ENCODE measurements around the gene YEATS2.

The YEATS2 gene

DNA sequence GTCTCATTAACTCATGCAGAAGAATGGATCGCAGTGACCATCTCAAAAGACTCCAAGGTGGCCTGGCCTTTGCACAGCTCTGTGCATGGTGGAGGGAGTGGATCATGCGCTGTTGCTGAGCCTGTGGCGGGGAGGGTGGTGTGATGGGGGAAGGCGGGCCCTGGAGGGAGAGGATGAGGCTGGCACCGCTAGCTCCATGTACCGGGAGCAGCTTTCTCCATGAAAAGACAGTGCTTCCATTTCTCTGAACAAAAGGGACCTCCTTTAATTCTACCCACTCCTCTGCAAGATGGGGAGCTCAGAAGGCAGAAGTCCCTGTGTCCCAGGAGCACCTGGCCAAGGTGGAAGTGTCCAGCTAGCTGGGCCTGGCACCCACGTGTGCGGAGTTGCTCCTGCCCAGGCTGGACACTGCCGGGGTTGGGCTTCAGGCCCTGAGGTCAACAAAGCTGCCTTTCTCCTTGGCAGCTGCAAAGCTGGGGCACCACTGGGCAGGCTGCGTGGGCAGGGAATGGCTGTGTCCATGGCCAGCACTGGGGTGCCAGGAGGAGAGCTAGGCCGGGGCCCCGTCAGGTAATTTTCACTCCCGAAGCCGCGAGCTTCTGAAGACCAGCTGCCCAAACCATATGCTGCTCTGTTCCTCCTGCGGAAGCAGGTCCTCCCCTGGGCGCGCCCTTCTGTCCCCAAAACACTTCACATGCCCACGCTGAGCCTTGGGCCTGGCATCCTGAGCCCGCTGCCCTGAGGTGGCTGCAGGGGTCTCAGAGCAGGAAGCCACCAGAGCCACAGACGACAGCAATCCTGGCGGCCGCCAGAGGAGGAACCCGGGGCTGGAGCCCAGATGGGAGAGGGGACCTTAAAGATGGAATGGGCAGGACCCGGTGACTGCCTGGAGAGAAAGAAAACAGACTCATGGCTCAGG, 121.4 kb downstream of the YEATS2 start:
- no peak overlapping the region for H3K4me2 ChIP-seq (ENCODE audit: low read length)
- no peak overlapping the region for H3K9ac ChIP-seq (ENCODE audit: low read length)
- H3K36me3 ChIP-seq (replicated peaks; ENCODE audit: low read depth, low read length), result peaks cover 4% of the 10 kb centered on the region
- H3K27ac ChIP-seq (ENCODE audit: low read length), result no peak overlapping the region
- no peak overlapping the region for H2AFZ ChIP-seq (ENCODE audit: low read depth, low read length)
- no peaks in the 10 kb centered on the region for H3K79me2 ChIP-seq (ENCODE audit: low read length)
- no peaks in the 10 kb centered on the region for H3K27me3 ChIP-seq (ENCODE audit: low read depth, low read length)
- no peaks in the 10 kb centered on the region for H3K9me3 ChIP-seq (ENCODE audit: insufficient read depth, low read length)
- no peak overlapping the region for H3K4me3 ChIP-seq (ENCODE audit: low read length)
- peaks cover 6% of the 10 kb centered on the region; the same call in 1 of the 2 replicates for H4K20me1 ChIP-seq (ENCODE audit: insufficient read depth, low read length)
- H3K4me1 ChIP-seq (ENCODE audit: low read length), result peaks cover 12% of the 10 kb centered on the region
- TF ChIP-seq, protein P1, sequence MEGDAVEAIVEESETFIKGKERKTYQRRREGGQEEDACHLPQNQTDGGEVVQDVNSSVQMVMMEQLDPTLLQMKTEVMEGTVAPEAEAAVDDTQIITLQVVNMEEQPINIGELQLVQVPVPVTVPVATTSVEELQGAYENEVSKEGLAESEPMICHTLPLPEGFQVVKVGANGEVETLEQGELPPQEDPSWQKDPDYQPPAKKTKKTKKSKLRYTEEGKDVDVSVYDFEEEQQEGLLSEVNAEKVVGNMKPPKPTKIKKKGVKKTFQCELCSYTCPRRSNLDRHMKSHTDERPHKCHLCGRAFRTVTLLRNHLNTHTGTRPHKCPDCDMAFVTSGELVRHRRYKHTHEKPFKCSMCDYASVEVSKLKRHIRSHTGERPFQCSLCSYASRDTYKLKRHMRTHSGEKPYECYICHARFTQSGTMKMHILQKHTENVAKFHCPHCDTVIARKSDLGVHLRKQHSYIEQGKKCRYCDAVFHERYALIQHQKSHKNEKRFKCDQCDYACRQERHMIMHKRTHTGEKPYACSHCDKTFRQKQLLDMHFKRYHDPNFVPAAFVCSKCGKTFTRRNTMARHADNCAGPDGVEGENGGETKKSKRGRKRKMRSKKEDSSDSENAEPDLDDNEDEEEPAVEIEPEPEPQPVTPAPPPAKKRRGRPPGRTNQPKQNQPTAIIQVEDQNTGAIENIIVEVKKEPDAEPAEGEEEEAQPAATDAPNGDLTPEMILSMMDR (IDR thresholded peaks at IDR 0.05; ENCODE audit: low read depth, low read length), result no peak
- TF ChIP-seq EZH2phosphoT487 (IDR thresholded peaks at IDR 0.05; ENCODE audit: low read depth), result no peak

DNA sequence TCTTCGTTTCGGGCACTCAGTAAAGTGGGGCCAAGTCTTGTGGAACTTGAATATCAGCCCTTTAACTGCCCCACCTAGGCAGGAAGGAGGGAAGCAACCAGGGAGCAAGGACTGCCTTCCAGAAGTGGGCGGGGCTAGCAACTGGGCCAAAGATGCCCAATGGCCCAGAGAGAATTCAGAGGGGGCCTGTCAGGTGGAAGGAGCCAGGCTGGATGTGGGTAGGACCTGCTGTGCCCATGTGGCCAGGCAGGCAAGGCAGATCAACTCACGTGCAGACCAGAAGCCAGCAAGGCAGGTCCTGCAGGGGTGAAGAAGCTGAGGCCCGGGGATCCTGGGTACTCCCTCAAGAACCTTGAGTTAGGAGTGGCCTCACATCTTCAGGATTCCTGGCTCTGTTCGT, 122.2 kb downstream of the YEATS2 start:
- Histone ChIP-seq H3K4me3 (ENCODE audit: low read length) (no peak overlapping the region), H3K9me3 (ENCODE audit: insufficient read depth, low read length) (no peaks in the 10 kb centered on the region), H3K4me1 (ENCODE audit: low read length) (peaks cover 15% of the 10 kb centered on the region), H3K27me3 (ENCODE audit: low read depth, low read length) (0 out of 2 replicates have a peak, but pooled peaks cover 3% of the 10 kb centered on the region), H3K9ac (ENCODE audit: low read length) (no peak overlapping the region), H3K4me2 (ENCODE audit: low read length) (no peak overlapping the region), H4K20me1 (ENCODE audit: insufficient read depth, low read length) (peaks cover 6% of the 10 kb centered on the region; the same call in 1 of the 2 replicates), H3K36me3 (replicated peaks; ENCODE audit: low read depth, low read length) (peaks cover 4% of the 10 kb centered on the region), H3K27ac (ENCODE audit: low read length) (no peak overlapping the region), H2AFZ (ENCODE audit: low read depth, low read length) (no peak overlapping the region), H3K79me2 (ENCODE audit: low read length) (no peaks in the 10 kb centered on the region)
- TF ChIP-seq, protein P1 (IDR thresholded peaks at IDR 0.05; ENCODE audit: low read depth, low read length), result no peak
- no peak for TF ChIP-seq EZH2phosphoT487 (IDR thresholded peaks at IDR 0.05; ENCODE audit: low read depth)

DNA sequence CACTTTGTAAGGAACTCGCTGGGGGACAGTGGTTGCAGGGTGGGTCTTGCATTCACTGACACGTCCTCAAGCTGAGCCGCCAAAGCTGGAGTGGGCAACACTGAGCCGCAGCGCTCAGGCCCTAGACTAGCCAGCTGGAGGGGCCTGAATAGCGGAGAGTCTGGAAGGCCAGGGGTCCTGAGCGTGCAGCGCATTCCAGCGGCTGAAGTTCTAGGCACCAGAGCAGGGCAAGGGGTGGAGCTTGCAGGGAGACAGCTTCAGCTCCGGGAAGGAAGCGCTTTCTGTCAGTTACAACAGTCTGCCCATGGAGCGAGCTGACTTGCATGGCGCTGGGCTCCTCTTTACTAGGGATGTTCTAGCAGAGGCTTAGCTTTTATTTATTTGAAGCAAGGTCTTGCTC, 125.0 kb downstream of the YEATS2 start:
- no peak overlapping the region for H3K9ac ChIP-seq (ENCODE audit: low read length)
- no peak overlapping the region for H3K4me3 ChIP-seq (ENCODE audit: low read length)
- H3K79me2 ChIP-seq (ENCODE audit: low read length), result no peaks in the 10 kb centered on the region
- H2AFZ ChIP-seq (ENCODE audit: low read depth, low read length), result no peak overlapping the region
- TF ChIP-seq, protein P1 (IDR thresholded peaks at IDR 0.05; ENCODE audit: low read depth, low read length), result no peak
- TF ChIP-seq EZH2phosphoT487 (IDR thresholded peaks at IDR 0.05; ENCODE audit: low read depth), result no peak
- H3K27me3 ChIP-seq (ENCODE audit: low read depth, low read length), result 0 out of 2 replicates have a peak, but pooled peaks cover 3% of the 10 kb centered on the region
- no peak overlapping the region for H3K4me2 ChIP-seq (ENCODE audit: low read length)
- no peaks in the 10 kb centered on the region for H3K36me3 ChIP-seq (replicated peaks; ENCODE audit: low read depth, low read length)
- H3K9me3 ChIP-seq (ENCODE audit: insufficient read depth, low read length), result no peaks in the 10 kb centered on the region
- no peaks in the 10 kb centered on the region for H4K20me1 ChIP-seq (ENCODE audit: insufficient read depth, low read length)
- peaks cover 3% of the 10 kb centered on the region; the same call in 1 of the 2 replicates for H3K4me1 ChIP-seq (ENCODE audit: low read length)
- H3K27ac ChIP-seq (ENCODE audit: low read length), result no peak overlapping the region

- Histone ChIP-seq H3K9ac (ENCODE audit: low read length) (no peak overlapping the region), H3K4me3 (ENCODE audit: low read length) (no peak overlapping the region), H3K27ac (ENCODE audit: low read length) (no peak overlapping the region), H3K4me1 (ENCODE audit: low read length) (peaks cover 3% of the 10 kb centered on the region; the same call in 1 of the 2 replicates), H3K36me3 (replicated peaks; ENCODE audit: low read depth, low read length) (no peaks in the 10 kb centered on the region), H3K9me3 (ENCODE audit: insufficient read depth, low read length) (no peaks in the 10 kb centered on the region), H3K27me3 (ENCODE audit: low read depth, low read length) (0 out of 2 replicates have a peak, but pooled peaks cover 3% of the 10 kb centered on the region), H2AFZ (ENCODE audit: low read depth, low read length) (no peak overlapping the region), H3K4me2 (ENCODE audit: low read length) (0 out of 2 replicates have a peak overlapping the region, but pooled peaks have one; percentile 37), H3K79me2 (ENCODE audit: low read length) (no peaks in the 10 kb centered on the region), H4K20me1 (ENCODE audit: insufficient read depth, low read length) (no peaks in the 10 kb centered on the region)
- TF ChIP-seq, protein P1 (IDR thresholded peaks at IDR 0.05; ENCODE audit: low read depth, low read length), result peak; percentile 17; the same call in 1 of the 2 replicates
- no peak for TF ChIP-seq EZH2phosphoT487 (IDR thresholded peaks at IDR 0.05; ENCODE audit: low read depth)
These were observed 126.4 kb downstream of the YEATS2 start for GRCh38 chr3:183823963-183824362.

Data from OCI-LY3 (cell line).